A673 (cell line): ENCODE data around the gene KRT14.

Source experiments
- CTCF ChIP-seq: fragments of 300-800, 200-600 bp; sonication (generic); conservative IDR thresholded peaks from 2 replicates; pipeline ENCODE4 v1.5.1; 2017; ENCODE audit warnings: low read depth, mild to moderate bottlenecking, antibody characterized with exemption, low read length, moderate library complexity, mixed read lengths
- EZH2 ChIP-seq: fragments of 200-600 bp; sonication (generic); IDR thresholded peaks from 2 replicates; pipeline ENCODE4 v1.6.1; 2017; ENCODE audit warnings: borderline replicate concordance, low read depth, mild to moderate bottlenecking, mixed read lengths, antibody characterized with exemption, low read length; ENCODE audit not compliant: poor library complexity, severe bottlenecking

GRCh38 chr17:41545829-41546410 lies 40.8 kb downstream of the KRT14 start:
- TF ChIP-seq CTCF = no peak
- no peak for TF ChIP-seq EZH2
